GM19025 (cell line): ENCODE measurements around the gene ATP5MC3.
A peak's percentile ranks its signal among the peaks of the same experiment; 100 is the strongest.

Experiments used
- ATAC-seq: cut with Tn5 transposase; IDR thresholded peaks from one replicate; pipeline ENCODE4 v1.9.1; 2021; ENCODE audit warnings: mild to moderate bottlenecking, low read depth, moderate library complexity; ENCODE audit not compliant: unreplicated experiment

ATP5MC3 gene

DNA sequence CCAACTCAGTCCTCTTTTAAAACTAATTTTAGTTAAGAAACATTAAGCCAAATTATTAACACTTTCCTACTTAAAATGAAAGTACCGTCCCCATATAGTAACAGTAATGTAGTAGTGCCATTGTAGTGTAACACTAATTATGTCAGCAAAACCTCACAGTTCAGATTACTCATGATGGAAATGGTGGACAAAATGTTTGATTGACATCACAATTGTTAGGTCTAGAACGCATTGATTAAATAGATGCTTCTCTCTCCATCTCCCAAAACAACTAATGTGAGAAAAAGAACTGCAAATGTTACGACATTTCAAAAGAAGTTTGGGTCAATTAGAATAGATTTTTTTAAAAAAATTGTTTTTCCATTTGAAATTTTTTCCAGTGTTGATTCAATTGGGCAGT is 12.3 kb downstream of the ATP5MC3 start:
- no peak for ATAC-seq

DNA sequence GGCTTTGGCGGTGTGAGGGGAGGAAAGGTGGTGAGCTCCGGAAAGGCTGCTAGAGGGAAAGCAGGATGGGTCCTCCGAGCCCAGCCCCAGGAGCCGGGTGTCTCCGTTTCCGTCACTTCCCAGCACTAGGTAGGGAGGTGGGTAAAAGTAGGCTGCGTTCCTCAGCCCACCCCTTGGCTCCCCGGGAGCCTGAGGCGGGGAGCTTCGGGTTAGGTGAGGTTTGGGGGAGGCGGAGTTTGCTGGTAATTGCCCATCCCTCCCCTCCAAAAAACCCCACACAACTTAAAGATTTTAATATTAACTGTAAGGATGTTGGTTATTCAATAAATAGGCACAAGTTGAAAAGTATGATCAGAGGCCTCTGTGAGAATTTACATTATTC is 13.0 kb downstream of the ATP5MC3 start:
- peak; percentile 14 for ATAC-seq

DNA sequence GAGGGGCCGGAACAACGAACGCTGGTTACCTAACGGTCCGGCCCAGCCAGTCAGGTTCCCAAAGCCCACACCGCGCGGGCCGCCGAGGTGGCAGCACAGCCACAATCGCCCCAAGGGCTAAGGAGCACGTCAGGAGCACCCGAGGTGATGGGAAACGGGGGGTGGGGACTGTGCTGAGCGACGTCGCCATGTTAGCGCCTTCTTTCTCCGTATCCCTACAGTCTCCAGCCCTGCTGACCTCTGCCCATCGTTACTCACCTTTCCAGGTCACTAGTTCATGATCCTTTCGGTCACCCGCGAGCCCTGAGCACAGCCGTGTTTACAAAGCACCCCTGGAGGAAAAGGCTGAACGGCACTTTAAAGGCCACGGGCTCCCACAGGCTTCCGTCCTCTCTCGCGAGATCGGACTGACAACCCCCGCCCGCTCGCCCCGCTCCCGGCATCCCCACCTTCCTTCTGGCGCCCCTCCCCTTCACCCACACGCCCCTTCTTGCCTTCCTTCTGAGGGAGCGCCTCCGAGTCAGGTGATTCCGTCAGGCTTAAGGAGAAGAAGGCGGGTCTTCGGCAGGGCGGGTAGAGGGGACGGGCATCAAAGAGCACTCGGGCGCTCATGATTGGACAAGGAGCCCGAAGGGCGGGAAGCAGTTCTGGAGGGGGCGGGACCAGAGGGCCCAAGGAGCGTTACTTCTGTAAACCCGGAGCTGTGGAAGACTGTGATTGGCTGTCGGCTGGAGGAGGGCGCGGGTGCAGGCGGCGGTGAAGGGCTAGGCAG is 13.5 kb downstream of the ATP5MC3 start, which contains the start of gene ATF2:
ATF2 (minus strand) TSS at position 412 of the 772 bp plus-strand sequence. CDS start 31,760 bp downstream, outside the sequence.
- ATAC-seq: peak; percentile 95

DNA sequence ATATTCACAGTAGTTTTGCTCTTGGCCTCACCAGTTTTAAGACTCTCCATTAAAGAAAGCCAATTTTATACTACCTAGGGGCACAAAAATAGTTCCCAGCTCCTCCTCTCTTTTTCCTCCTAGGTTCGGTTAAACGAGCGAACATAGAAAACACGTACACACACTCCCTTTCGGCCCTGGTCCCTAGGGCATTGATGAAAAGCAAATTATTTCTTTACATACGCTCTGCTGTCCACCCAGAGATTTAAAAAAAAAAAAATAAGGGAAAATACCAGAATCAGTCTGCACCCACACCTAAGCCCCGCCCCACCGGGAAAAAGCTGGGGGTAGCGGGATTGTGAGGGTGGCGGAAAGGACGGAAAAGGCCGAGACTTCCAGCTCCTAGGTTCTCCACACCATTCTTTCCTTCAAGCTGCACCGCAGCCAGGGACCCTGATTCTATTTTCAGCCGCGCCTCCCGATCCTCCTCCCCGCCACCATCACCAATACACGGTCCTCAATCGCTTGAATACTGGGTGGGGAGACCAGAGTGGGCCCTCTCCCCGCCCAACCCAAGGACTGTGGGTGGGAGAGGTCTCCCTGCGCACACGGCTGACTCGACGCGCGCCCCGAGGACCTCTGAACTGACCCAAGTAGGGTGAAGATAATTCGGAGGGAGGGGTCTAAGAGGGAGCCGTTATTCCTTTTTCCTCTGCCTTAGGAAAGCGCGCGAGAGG is 14.3 kb downstream of the ATP5MC3 start:
- ATAC-seq: no peak

DNA sequence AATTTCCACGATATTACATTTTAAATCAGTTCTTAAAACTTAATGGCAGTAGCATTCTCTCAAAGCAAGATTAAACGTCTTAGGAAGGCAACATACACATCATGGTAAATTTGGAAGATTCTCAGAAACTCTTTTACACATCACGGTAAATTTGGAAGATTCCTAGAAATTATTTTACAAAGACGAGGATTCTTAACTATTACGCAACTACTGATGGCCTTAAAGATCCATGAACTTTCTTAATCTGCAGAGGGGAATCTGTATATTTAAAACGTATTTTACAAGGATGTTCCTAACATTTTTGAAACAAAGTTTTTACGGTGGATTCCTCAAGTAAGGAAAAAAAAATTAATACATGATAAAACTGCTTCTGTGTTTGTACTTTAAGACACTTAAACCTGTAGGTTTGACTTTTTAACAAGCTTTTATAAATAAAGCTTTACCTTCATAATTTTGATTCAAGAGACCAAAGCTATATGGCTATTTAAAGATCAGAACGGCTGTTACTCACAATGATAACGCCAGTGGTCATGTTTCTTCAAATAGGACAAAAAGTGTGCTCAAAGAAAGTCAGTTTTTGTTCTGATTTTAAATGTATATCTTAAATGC is 15.2 kb downstream of the ATP5MC3 start:
- ATAC-seq: no peak

DNA sequence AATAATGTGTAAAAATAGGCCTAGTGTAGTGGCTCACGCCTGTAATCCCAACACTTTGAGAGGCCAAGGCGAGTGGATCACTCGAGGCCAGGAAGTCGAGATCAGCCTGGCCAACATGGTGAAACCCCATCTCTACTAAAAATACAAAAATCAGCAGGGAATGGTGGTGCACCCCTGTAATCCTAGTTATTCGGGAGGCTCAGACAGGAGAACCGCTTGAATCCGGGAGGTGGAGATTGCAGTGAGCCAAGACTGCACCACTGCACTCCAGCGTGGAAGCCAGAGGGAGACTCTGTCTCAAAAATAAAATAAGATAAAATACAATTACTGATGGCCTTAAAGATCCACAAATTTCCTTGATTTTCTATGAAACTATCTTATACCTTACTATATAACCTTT is 17.3 kb downstream of the ATP5MC3 start:
- no peak for ATAC-seq

DNA sequence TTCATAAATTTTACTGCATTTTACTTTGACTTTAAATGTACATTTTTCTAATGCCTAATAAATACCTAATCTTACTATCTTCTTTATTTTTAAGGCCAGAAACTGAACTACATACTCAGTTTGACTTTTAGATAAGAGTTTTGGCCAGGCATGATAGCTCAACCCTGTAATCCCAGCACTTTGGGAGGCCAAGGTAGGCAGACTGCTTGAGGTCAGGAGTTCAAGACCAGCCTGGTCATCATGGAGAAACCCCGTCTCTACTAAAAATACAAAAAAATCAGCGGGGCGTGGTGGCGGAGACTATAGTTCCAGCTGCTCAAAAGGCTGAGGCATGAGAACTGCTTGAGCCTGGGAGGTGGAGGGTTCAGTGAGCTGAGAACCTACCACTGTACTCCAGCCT is 22.6 kb downstream of the ATP5MC3 start:
- ATAC-seq: no peak

DNA sequence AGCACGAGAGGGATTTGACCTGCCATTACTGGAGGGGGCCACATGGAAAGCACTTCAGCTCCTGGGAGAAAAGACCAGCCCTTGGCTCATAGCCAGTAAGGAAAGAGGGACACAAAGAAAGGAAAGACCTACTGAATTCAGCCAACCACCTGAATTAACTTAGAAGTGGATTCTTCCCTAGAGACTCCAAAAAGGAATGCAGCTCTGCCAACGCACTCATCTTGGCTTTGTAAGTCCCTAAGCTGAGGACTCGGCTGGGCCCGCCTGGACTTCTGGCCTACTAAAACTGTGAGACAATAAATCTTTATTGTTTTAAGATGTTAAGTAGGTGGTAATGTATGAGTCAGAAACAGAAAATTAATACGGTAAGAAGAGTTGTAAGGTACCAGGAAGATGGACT is 25.0 kb downstream of the ATP5MC3 start:
- ATAC-seq: no peak

DNA sequence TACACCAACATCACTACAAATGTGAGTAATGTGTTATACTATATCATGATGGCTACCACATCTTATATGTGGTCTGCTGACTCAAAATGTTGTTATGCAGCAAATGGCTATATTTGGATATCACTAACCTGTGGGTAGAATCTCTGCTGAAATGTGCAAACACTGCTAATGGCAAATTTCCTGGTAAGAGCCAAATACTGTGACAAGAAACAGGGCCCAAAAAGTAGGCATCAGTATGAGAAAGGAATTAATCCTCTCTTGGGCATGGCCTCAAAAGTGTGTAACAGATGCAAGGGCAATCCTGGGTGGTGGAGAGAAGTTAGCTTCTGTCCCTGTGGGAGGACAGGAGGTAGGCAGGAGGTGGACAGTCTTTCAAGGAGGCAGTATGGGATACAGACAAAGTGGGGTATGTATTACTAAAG is 26.8 kb downstream of the ATP5MC3 start:
- no peak for ATAC-seq

DNA sequence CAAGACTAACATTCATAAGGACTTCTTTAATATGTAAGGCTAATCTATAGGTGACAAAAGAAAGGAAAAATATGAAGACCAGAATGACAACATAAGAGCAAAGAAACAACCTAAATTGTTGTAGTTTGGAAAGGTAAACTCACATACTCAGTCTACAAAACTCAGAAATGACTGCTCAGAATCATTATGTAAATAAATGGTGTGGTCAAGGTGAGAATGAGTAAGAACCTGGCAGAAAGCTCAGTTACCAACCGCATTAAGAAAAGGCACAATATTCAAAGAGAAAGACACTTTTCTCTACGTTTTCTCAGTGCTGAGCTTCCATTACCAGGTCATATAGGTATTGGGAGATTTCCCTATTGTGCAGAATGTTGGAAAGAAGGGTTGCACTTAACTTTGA is 29.3 kb downstream of the ATP5MC3 start:
- ATAC-seq: peak; percentile 70

DNA sequence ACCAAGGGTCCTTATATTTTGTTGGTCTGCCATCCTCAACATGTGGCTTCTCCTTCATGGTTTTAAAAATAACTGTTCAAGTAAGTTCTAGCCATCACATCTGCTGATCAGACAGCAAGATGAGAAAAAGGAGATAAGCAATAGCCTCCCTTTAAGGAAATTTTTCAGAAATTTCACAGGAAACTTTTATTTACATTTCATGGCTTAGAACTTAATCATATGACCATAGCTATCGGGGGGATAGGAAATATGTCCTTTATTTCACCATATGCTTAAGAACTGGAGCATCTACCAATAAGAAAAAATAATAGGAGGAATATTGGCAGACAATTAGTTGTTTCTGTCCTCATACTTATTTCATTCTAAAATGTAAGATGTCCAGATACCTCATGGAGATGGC is 29.7 kb downstream of the ATP5MC3 start:
- no peak for ATAC-seq

DNA sequence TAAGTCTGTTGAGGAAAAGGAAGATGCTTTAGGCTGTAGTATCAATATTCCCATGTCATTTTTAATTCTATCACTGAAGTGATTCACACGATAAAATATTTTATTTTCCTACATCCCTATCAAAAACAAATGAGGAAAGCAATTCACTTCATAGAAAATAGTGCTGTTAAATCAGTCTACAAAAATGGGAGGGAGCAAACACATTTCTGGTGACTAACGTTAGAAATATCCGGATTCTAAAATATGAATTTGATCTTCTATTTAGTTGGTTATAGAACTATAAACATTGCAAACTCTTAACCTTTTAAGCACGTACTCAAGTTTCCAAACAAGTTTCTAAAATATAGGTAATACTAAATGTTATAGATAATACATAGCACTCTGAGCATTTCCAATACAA is 34.3 kb downstream of the ATP5MC3 start:
- no peak for ATAC-seq

DNA sequence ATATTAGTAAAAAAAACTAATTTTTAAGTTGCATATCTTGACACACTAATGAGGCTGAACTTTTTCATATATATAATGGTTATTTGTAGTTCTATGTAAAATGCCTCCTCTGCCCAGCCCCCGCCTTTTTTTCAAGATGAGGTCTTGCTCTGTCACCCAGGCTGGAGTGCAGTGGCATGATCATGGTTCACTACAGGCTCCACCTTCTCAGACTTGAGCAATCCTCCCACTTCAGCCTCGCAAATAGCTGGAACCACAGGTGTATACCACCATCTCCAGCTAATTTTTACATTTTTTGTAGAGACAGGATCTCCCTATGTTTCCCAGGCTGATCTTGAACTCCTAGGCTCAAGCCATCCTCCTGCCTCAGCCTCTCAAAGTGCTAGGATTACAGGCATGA is 37.8 kb downstream of the ATP5MC3 start:
- ATAC-seq: no peak

DNA sequence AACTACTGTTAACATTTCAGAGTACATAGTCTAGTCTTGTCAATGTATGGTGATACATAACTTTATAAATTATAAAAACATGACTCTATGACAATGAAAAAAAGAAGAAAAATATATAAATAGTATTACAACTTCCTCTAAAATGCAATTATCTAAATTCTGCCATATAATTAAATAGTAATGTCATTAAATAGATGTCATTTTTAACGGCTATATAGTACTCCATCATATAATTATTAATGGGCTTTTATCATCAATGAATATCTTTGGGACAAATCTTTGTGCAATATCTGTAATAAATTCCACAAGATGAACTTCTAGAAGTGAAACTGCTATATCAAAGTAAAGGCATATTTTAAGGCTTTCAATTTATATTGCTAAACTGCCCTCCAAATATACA is 38.3 kb downstream of the ATP5MC3 start:
- ATAC-seq: no peak

DNA sequence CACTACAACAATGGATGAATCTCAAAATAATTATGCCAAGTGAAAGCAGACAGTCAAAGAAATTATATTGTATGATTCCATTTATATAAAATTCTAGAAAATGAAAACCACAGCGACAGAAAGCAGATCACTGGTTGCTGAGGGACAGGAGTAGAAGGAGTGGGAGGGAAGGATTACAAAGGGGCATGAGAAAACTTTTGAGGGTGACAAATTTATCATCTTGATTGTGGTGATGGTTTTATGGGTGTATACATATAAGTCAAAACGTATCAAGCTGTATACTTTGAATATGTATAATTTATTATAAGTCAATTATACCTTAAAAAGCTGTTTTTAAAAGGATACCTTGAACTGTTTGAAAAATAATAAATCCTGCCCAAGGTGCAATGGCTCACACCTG is 41.2 kb downstream of the ATP5MC3 start:
- no peak for ATAC-seq

DNA sequence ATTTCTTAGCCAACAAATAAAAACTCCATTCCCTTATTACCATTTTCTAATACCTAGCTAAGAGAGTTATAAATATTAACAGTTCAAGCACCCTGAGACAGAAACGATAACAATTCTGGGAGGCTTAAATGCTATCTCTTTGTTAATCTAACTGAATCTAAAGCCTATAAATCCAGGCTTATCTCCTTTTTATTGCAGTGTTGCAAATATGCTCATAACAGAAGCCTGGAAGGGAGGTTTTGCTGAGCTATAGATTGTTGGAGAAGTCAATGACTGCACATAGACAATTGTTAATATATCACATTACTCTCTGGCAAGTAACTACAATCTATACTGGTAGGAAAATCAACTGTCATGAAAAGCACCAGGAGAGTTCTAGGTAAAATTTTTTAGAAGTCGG is 43.7 kb downstream of the ATP5MC3 start:
- ATAC-seq: no peak

DNA sequence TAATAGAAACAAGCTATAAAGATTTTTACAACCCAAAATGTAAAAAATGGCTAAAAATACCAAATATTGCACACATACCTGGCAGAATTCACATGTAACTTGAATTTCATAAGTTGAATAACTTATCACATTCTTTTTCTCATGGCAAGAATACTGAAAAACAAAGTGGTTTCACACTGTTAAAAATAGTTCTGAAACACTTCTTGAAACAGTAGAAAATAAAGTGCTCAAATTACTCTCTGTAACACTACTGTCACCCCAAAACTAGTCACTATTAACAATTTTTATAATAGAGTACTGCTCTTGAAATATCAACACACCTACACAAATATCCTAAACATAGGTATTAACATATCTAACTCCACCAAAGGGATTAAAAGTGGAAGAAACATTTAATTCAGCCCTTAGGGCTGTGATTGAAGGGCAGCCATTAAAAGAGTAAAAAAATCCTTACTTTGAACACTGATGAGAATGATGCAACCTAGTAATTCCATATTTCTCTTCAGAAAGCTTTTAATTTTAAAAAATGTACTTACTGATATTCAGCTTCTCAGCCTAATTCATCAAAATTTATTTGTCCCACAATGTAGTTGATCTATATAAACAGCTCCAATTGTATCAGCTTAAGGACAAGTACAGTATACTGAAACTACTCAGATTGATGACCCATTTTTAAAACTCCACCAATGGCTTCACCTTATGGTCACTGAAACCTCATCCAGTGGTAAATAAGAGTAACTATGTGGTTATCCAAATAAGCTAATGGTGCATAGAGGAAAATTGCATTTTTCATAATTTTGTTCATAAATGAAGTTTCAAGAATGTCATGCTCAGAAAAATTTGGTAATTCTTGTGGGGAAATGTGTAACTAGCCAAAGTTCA is 44.9 kb downstream of the ATP5MC3 start:
- peak; percentile 49 for ATAC-seq

DNA sequence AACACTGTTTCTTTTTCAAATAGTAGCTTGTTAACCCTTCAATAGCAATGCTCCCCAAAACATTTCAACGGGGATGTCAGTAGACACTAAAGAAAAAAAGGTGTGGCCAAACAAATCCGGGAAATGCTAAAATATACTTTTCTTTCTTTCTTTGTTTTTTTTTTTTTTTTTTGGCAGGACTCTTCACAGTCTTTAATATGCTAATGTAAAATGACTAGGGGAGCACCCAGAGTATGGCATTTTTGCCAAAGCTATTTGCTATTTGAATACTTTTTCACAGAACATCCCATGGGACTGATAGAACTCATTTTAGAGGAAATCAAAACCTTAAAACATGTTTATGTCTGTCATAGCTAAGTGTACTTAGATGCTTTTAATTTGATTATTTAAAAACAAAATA is 45.6 kb downstream of the ATP5MC3 start:
- no peak for ATAC-seq

DNA sequence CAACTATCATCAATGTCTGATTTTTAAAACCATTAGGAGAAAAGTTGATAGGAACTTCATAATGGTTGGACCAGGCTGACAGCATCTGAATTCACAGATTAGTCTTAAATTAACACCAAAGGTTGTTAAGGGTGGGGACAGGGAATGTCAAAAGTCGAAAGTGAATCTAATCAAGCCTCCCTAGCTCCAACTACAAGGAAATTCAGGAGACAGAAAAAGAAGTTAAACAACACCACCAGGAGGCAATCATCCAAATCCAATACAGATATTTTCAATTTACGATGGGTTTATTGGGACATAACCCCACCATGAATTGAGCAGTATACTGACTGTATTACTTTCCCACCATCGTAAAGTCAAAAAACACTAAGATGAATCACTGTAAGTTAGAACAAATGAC is 46.3 kb downstream of the ATP5MC3 start:
- ATAC-seq: no peak

DNA sequence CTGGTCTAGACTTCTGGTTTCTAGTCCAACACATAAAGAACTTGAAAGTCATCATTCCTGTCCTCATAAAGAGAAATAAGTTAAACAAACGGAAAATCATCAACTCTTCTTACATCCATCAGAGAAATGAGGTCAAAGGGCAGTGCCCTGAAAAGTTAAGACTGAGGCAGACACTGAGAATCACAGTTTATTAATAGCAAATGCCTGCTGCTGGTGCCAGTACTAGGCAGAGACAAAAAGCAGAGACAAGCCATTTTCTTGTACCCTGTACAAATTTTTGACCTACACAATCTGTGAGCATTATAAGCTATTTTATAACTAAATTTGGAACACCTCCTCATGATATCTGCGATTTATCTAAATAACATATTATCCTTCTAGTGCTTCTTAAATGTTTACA is 50.3 kb downstream of the ATP5MC3 start:
- ATAC-seq: no peak

DNA sequence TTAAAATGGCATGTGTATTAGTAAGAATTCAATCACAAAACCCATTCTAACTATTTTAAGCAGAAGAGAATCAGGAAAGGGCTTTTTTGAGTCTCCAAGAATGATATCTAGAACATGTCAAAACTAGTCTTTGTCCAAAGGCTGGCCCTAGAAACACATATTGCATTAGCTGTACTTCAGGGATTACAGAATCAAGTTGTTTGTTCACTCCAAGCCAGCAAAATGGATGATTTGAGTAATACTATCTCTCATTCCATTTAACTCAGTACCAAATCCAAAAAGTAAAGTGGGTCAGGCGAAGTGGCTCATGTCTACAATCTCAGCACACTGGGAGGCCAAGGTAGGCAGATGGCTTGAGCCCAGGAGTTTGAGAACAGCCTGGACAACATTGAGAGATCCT is 54.8 kb downstream of the ATP5MC3 start:
- ATAC-seq: no peak
